ENCODE results near the gene CKB. TPM values are rescaled to one million over a fixed set of nuclear protein-coding genes. Genes with fewer than 3 reads are reported as not detected.

Gene CKB
- total RNA-seq, 1 donor from 2014 or later, result 8.6 TPM

GRCh38 chr14:103544388-103545218, 22.0 kb upstream of the CKB start:
- CTCF ChIA-PET, result interaction anchor here (1.0 to 7.0 kb wide), 2 partner anchors 24 to 28 kb away, joined by 3 to 70 read pairs; no protein-coding TSS in a partner anchor
- Mint-ChIP-seq H3K4me3 (no peak overlapping the region), H3K4me1 (peaks cover 2% of the 10 kb centered on the region), H3K27me3 (peaks cover 1% of the 10 kb centered on the region), H3K27ac (no peak overlapping the region), H3K36me3 (ENCODE audit: low read depth) (no peaks in the 10 kb centered on the region), H3K9me3 (no peaks in the 10 kb centered on the region)
- no peak for ATAC-seq (ENCODE audit: low read depth)
- intact Hi-C loops (cut with micrococcal nuclease), result loop anchor here (5.0 kb wide), 1 partner anchor 467 kb away; no protein-coding TSS in a partner anchor
- POLR2A ChIA-PET, result no interaction called here
- TF ChIP-seq CTCF (IDR thresholded peaks at IDR 0.05), result no peak
- DNase-seq, result no peak

GRCh38 chr14:103543721-103544387, 21.2 kb upstream of the CKB start:
- Mint-ChIP-seq H3K9me3 (no peaks in the 10 kb centered on the region), H3K27me3 (peaks cover 1% of the 10 kb centered on the region), H3K4me3 (no peak overlapping the region), H3K4me1 (peaks cover 2% of the 10 kb centered on the region), H3K36me3 (ENCODE audit: low read depth) (no peaks in the 10 kb centered on the region), H3K27ac (no peak overlapping the region)
- DNase-seq (no peak), ATAC-seq (ENCODE audit: low read depth) (no peak)
- intact Hi-C loops (cut with micrococcal nuclease), result no loop called here
- CTCF ChIA-PET, result interaction anchor here (7.0 kb wide), 1 partner anchor 24 kb away, joined by 70 read pairs; no protein-coding TSS in a partner anchor
- POLR2A ChIA-PET, result interaction anchor here (0.5 kb wide), 1 partner anchor 153 kb away, joined by 4 read pairs; no protein-coding TSS in a partner anchor
- no peak for TF ChIP-seq CTCF (IDR thresholded peaks at IDR 0.05)

- ChIA-PET POLR2A (interaction anchor here (0.5 to 0.6 kb wide), 2 partner anchors 96 to 152 kb away, joined by 4 to 11 read pairs; no protein-coding TSS in a partner anchor), CTCF (interaction anchor here (7.0 kb wide), 1 partner anchor 23 kb away, joined by 70 read pairs; no protein-coding TSS in a partner anchor)
- Mint-ChIP-seq H3K4me1 (peaks cover 2% of the 10 kb centered on the region), H3K9me3 (no peaks in the 10 kb centered on the region), H3K4me3 (no peak overlapping the region), H3K27ac (no peak overlapping the region), H3K27me3 (peaks cover 1% of the 10 kb centered on the region), H3K36me3 (ENCODE audit: low read depth) (no peaks in the 10 kb centered on the region)
- intact Hi-C loops (cut with micrococcal nuclease), result no loop called here
- no peak for TF ChIP-seq CTCF (IDR thresholded peaks at IDR 0.05)
- ATAC-seq (ENCODE audit: low read depth) (no peak), DNase-seq (no peak)
These were observed 20.5 kb upstream of the CKB start for GRCh38 chr14:103543140-103543539.

GRCh38 chr14:103542605-103543088, 20.0 kb upstream of the CKB start:
- no peak for TF ChIP-seq CTCF (IDR thresholded peaks at IDR 0.05)
- no peak overlapping the region for H3K27ac Mint-ChIP-seq
- ChIA-PET POLR2A (interaction anchor here (0.6 to 1.3 kb wide), 2 partner anchors 15 to 96 kb away, joined by 3 to 11 read pairs; no protein-coding TSS in a partner anchor), CTCF (interaction anchor here (7.0 kb wide), 1 partner anchor 22 kb away, joined by 70 read pairs; no protein-coding TSS in a partner anchor)
- H3K36me3 Mint-ChIP-seq (ENCODE audit: low read depth), result no peaks in the 10 kb centered on the region
- peaks cover 2% of the 10 kb centered on the region for H3K4me1 Mint-ChIP-seq
- no peak for ATAC-seq (ENCODE audit: low read depth)
- H3K9me3 Mint-ChIP-seq, result no peaks in the 10 kb centered on the region
- peaks cover 1% of the 10 kb centered on the region for H3K27me3 Mint-ChIP-seq
- intact Hi-C loops (cut with micrococcal nuclease), result no loop called here
- H3K4me3 Mint-ChIP-seq, result no peak overlapping the region
- no peak for DNase-seq
